ES-I3 (cell line): ENCODE measurements around the gene CADM2.

Source experiments
- H3K36me3 ChIP-seq: 2 replicates; pipeline ENCODE4 v1.6.1; 2013; ENCODE audit warnings: mild to moderate bottlenecking, low read length, control low read depth, moderate library complexity; ENCODE audit not compliant: insufficient read depth
- H3K4me1 ChIP-seq: 2 replicates; pipeline ENCODE4 v1.6.1; 2013; ENCODE audit warnings: mild to moderate bottlenecking, control low read depth, low read length; ENCODE audit not compliant: insufficient read depth
- H3K9ac ChIP-seq: 2 replicates; pipeline ENCODE4 v1.6.1; 2013; ENCODE audit warnings: low read depth, mild to moderate bottlenecking, low read length, moderate library complexity
- H3K9me3 ChIP-seq: 2 replicates; pipeline ENCODE4 v1.6.1; 2013; ENCODE audit warnings: mild to moderate bottlenecking, low read length, moderate library complexity; ENCODE audit not compliant: control insufficient read depth, insufficient read depth

The CADM2 gene

DNA sequence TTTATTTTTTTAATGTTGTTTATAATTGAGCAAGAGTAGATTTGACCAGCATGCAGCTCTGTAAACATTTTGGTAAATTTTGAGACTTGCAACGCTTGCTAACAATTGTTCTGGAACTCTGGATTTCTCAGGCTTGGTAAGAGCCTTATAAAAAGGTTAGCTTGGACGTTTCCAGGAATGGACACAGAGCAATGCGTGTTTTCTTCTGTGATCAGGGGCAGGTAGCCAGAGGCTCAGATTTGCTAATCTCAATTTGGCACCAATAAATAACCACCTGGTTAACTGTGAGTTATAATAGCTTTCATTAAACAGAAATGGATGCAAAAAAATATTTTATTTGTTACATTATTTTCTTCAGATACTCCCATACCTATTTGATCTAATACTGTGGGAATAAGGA lies 39.8 kb downstream of the CADM2 start:
- Histone ChIP-seq H3K4me1 (peaks cover 9% of the 10 kb centered on the region; the same call in 1 of the 2 replicates), H3K9ac (no peak overlapping the region), H3K9me3 (no peaks in the 10 kb centered on the region), H3K36me3 (no peaks in the 10 kb centered on the region)

DNA sequence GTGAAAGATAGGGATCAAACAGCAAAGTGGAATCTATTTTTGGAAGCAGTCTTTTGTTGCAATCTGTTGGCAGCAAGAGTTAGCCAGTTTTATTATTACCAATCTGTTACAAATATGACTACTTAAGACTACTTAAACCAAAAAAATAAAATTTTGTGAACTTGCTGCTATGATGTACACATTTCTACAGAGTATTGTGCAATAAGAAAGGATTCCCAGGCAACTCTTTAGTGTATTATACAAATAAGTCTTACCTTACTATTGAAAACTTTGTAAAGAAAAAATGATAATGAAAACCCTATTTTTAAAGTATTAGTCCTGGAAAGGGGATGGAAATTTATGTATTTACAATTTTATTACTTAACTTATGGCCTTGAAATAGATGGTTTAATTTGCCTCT lies 44.7 kb downstream of the CADM2 start:
- Histone ChIP-seq H3K9ac (no peak overlapping the region), H3K4me1 (peaks cover 17% of the 10 kb centered on the region; the same call in 1 of the 2 replicates), H3K36me3 (no peaks in the 10 kb centered on the region), H3K9me3 (no peaks in the 10 kb centered on the region)

DNA sequence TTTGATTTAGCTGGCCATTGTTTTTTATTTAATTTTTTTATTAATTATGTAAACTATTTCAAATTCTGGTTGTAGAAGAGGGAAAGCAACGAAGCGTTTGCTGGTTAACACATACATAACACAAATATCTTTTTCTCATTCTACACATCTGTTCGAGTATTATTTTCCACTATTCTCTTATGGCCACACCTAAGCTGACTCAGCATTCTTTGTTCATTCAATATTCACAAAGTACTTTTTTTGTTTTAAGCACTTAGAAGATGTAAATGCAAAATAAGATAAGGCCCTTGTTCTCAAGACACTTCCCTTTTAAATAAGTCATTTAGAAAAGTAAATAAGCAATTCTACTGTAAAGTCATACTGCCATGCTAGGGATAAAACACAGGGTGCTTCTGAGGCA lies 45.4 kb downstream of the CADM2 start:
- no peaks in the 10 kb centered on the region for H3K9me3 ChIP-seq
- peaks cover 10% of the 10 kb centered on the region; the same call in 1 of the 2 replicates for H3K4me1 ChIP-seq
- no peak overlapping the region for H3K9ac ChIP-seq
- no peaks in the 10 kb centered on the region for H3K36me3 ChIP-seq

DNA sequence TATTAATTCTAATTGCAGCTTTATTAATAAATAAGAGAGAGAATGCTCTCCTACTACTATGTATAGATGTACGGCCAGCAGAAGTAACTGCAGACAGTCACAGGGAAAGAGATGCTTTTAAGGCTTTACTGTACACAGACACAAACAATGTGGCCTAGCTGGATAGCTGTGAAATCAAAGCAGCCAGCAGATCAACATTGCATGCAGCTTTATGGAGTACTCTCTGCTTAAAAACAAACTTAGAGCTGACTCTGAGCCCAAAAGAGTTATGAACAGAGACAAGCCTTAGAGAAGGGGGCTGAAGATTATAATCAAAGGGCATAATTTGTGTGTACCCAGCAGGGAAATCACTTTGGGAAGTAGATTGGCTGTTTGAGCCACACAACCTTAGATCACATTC lies 47.2 kb downstream of the CADM2 start:
- Histone ChIP-seq H3K36me3 (no peaks in the 10 kb centered on the region), H3K9ac (no peak overlapping the region), H3K9me3 (no peaks in the 10 kb centered on the region), H3K4me1 (peaks cover 10% of the 10 kb centered on the region; the same call in 1 of the 2 replicates)

DNA sequence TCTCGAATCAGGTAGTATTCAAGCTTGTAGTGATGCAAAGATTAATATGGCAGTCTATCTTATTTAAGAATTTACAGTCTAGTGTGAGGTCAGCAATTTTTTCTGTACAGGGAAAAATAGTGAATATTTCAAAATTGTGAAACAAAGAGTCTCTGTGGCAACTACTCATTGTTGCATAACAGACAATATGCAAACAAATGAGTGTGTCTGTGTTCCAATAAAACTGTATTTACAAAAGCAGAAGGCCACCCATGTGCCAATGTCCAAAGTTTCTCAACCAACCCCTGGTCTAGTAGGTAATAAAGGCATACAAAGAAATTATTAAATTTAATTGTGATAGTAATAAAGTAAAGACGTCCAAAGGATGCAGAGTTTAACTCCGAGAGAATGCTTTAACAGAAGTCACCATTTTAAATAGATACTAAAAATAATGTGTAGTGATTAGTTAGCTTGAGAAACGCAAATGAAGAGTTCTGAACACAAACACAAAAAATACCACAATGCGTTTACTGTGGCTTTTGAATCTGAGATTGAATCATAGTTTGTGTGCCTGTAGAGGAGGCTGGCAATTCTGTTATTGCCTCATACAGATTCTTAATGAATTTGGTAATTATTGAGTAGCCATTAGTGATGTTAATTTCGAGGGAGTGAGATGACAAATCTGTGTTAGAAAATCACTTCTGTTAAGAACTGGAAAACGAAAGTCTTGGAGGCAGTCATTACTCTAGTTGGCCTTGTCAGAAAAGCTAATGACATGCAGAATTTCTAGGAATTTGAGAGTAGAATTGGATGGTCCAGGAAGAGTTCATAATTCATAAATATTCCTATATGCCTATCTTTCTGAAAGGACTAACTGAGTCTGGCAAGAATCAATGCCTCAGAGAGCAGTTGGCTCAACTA lies 48.7 kb downstream of the CADM2 start:
- no peaks in the 10 kb centered on the region for H3K36me3 ChIP-seq
- peaks cover 10% of the 10 kb centered on the region; the same call in 1 of the 2 replicates for H3K4me1 ChIP-seq
- H3K9ac ChIP-seq = no peak overlapping the region
- no peaks in the 10 kb centered on the region for H3K9me3 ChIP-seq

DNA sequence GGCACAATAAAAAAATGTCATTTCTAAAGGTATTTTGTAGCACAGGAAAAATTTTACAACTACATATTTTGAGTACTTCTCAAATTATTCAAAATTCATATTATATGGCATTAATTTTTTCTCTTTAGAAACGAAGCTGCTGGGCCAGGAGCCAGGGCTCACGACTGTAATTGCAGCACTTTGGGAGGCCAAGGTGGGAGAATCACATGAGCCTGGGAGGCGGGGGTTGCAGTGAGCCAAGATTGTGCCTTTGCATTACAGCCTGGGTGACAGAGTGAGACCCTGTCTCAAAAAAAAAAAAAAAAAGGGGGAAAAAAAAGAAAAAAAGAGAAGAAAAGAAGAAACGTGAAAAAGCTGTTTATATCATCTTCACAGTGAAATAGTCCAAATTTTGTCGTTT lies 62.0 kb downstream of the CADM2 start:
- H3K36me3 ChIP-seq = no peaks in the 10 kb centered on the region
- peaks cover 12% of the 10 kb centered on the region for H3K4me1 ChIP-seq
- no peak overlapping the region for H3K9ac ChIP-seq
- H3K9me3 ChIP-seq = no peaks in the 10 kb centered on the region

DNA sequence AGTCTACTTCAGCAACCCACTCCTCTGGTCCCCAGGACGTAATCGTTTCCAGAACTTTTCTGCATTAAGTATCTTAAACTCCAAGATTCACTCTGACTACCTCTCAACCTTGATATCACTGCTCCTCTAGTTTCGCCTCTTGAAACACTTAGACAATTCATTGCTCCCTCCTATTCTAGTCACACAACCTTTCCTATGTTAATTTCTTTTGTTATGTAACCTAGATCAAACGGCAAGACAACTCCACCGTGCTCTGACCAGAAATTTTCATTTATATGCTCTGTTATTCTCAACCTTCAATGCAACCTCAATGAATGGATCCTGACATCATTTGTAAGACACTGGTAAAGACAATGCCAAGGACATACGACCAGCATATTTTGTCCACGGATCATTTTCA lies 71.3 kb downstream of the CADM2 start:
- Histone ChIP-seq H3K4me1 (no peaks in the 10 kb centered on the region), H3K9ac (no peak overlapping the region), H3K9me3 (no peaks in the 10 kb centered on the region), H3K36me3 (no peaks in the 10 kb centered on the region)

DNA sequence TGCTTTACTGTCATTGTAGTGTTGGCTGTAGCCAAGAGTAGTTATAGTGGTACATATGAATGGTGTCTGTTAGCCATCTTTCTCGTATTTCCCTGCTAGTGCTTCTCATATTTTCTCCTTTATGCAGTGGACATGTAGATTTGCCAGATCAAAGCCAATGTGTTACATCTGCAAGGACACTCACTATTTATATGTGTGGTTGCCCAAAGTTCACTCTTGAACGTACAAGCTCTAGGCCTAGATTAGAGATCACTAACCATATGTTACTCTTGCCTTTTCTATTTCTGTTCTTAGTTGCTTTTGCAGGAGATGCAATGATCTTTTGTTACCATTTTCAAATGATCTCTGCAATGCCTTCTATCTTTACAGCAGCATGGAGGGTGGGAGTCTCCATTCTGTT lies 78.4 kb downstream of the CADM2 start:
- Histone ChIP-seq H3K4me1 (no peaks in the 10 kb centered on the region), H3K36me3 (no peaks in the 10 kb centered on the region), H3K9ac (no peak overlapping the region), H3K9me3 (no peaks in the 10 kb centered on the region)

DNA sequence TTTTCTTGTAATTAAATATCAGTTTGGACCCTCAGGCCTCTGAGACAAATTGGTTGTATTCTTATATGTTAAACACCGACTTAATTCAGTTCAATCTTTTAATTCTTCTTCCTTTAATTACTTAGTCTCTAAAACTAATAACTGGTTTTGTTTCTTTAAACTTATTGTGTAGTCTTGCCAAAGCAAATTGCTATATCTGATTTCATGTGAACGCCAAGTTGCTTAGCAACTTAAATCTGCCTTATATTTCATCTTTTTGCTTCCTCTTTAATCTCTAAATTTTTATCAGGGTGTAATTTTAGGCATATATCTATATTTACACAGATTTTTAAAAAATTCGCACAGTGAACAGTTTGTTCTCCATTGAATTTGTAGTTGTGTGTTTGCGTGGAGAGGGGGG lies 82.2 kb downstream of the CADM2 start:
- Histone ChIP-seq H3K36me3 (no peaks in the 10 kb centered on the region), H3K9ac (no peak overlapping the region), H3K4me1 (no peaks in the 10 kb centered on the region), H3K9me3 (no peaks in the 10 kb centered on the region)

DNA sequence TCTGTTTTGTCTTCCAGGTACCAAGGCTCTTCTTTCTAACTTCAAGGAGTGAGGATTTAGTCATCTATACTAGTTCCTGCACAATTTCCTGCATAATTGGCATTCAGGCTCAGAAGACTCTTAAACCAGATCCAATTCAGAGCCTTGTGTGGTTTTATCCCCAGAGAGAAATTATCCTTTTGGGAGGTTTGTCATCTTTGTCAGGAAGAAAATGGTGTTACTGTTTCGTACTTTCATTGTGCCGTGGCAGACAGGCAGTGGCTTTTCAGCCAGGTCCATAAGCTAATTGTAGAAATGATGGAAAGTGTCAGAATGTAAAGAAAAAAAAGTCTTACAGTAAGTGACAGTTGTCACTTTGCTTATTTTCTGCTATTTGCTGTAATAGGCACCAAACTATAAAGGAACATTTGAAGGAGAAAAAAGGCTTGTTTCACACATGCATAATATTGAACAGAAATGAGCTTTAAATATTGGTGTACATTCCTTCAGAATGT lies 82.8 kb downstream of the CADM2 start:
- no peaks in the 10 kb centered on the region for H3K9me3 ChIP-seq
- no peaks in the 10 kb centered on the region for H3K4me1 ChIP-seq
- H3K9ac ChIP-seq = no peak overlapping the region
- no peaks in the 10 kb centered on the region for H3K36me3 ChIP-seq

DNA sequence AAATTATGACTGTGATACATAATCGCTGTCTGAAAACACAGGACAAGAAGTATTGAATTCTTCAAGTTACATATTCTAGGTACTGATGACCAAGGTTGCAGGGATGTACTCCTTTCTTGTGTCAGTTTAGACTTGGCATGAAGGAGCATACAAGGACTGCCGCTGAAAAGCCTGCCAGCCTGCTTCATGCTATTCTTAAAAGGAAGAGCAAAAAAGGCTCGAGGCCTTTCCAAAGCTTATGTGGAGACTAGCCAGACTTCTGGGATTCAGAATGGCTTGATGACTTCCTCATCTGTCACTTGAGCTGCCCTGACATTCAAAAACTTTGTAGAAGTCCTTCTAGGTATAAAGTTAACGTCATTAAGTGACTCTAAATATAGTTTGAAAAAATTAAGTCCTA lies 92.0 kb downstream of the CADM2 start:
- Histone ChIP-seq H3K9ac (no peak overlapping the region), H3K36me3 (no peaks in the 10 kb centered on the region), H3K4me1 (peaks cover 4% of the 10 kb centered on the region; the same call in 1 of the 2 replicates), H3K9me3 (no peaks in the 10 kb centered on the region)

DNA sequence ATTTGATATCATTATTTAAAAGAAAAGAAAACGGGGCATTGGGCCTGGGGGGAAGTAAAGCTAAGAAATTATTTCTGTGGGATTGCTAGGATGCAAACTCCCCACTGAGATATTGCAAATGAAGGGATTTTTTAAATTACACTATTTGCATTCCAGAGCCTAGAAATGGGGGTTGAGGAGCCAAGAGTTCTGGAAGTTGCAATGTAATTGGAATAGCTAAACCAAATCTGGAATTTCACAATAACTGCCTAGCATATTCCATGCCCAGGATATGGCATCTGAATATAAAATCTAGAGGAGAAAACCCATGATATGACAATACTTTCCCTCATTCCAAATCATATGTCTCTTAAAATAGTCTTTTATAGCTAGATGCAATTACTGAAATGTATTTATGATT lies 93.0 kb downstream of the CADM2 start:
- peaks cover 4% of the 10 kb centered on the region; the same call in 1 of the 2 replicates for H3K4me1 ChIP-seq
- no peak overlapping the region for H3K9ac ChIP-seq
- no peaks in the 10 kb centered on the region for H3K36me3 ChIP-seq
- no peaks in the 10 kb centered on the region for H3K9me3 ChIP-seq

DNA sequence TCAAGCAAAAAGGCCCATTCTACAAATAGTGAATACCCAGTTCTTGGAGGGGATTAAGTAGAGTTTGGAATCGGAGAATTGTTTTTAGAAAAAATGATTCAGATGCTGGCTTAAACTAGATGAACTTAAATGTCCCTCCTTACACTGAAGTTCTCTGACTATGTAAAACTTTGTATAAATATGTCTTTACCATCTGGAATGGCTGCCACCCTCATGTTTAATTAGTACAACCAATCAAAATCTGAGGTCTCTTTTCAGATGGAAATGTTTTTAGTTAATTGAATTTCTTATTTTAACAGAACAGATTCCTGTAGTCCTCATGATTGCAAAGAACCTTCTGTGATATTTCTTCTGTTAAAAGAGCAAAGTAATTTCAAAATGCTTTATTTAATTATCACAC lies 94.8 kb downstream of the CADM2 start:
- Histone ChIP-seq H3K9me3 (no peaks in the 10 kb centered on the region), H3K36me3 (no peaks in the 10 kb centered on the region), H3K4me1 (peaks cover 4% of the 10 kb centered on the region; the same call in 1 of the 2 replicates), H3K9ac (no peak overlapping the region)

DNA sequence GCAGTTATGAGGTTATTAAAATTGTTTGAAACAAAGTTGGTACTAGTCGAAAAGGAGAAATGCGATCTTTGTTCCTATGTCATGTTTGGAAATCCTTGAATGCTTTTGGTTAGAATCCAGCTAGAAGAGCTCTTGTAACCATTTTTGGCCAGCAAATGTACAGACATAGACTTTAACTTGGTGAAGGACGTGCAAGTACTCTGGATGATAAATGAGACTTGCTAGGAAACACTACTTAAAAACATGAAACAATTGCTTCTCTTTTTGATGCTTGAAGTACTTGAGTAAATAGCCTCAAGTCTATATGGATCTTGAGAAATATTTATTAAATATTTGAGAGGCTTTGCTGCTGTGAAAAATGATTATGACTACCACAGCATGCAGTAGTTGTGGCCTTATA lies 95.8 kb downstream of the CADM2 start:
- Histone ChIP-seq H3K4me1 (peaks cover 4% of the 10 kb centered on the region; the same call in 1 of the 2 replicates), H3K36me3 (no peaks in the 10 kb centered on the region), H3K9ac (no peak overlapping the region), H3K9me3 (no peaks in the 10 kb centered on the region)

DNA sequence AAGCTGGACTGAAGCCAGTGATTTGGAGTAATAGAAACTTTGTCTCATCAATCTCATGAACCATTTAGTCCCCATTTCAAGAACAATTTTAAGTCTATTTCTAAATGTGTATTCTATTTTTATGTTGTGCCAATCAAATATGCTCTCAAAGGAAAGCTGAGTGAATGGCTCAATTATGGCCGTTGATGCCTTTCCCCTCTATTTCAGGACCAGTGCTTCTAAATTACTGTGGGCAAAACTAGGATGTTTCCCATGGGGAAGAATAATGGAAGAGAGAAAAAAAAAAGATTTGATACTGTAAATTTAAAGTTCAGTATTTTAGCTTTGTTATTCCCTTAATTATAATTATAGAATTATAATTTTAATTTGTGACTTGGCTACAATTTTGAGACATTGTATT lies 110.1 kb downstream of the CADM2 start:
- no peaks in the 10 kb centered on the region for H3K36me3 ChIP-seq
- H3K9me3 ChIP-seq = no peaks in the 10 kb centered on the region
- H3K9ac ChIP-seq = no peak overlapping the region
- no peaks in the 10 kb centered on the region for H3K4me1 ChIP-seq
